Lower leg skin (tissue), 3 donors: ENCODE results near the gene CD177.

Source experiments
- CTCF ChIP-seq, 3 donors: fragments of 450-650 bp; IDR thresholded peaks; one replicate each; pipeline ENCODE4 v1.5.1; 2016; ENCODE audit warnings: antibody characterized with exemption in 3 of 3, mild to moderate bottlenecking in 3 of 3, moderate library complexity in 2 of 3
- POLR2A ChIP-seq, 2 donors: fragments of 450-650 bp; IDR thresholded peaks; one replicate each; pipeline ENCODE4 v1.6.1; 2016 to 2017; ENCODE audit warnings: antibody characterized with exemption in 2 of 2, mild to moderate bottlenecking in 1 of 2, moderate library complexity in 1 of 2

- no peak for TF ChIP-seq CTCF (IDR thresholded peaks at IDR 0.05)
- TF ChIP-seq POLR2A (IDR thresholded peaks at IDR 0.05) = no peak
These were observed 15.7 kb upstream of the CD177 start for GRCh38 chr19:43337737-43338136.
